HepG2 (cell line): ENCODE measurements around the gene RERE. TPM values are rescaled to one million over a fixed set of nuclear protein-coding genes. Genes with fewer than 3 reads are reported as not detected.
A peak's percentile ranks its signal among the peaks of the same experiment; 100 is the strongest.

ENCODE experiments used
- ATAC-seq: fragments of 200-7000 bp; cut with Tn5 transposase; 3 replicates; pipeline ENCODE4 v1.9.1; 2020; ENCODE audit warnings: mild to moderate bottlenecking, moderate library complexity
- BruUV-seq: library from RNA; stranded (reverse); fragments of 400-500 nt; replicated peaks from 2 replicates; lab custom pipeline; 2021; lab: Mats Ljungman, UMichigan
- CTCF ChIA-PET: fragments of 300-600 bp; formaldehyde crosslinking; extraction: SDS; loops from one replicate; lab custom pipeline; 2021; ENCODE audit warnings: low total read pairs, inconsistent platforms, low intra/inter-chr PET ratio; lab: Yijun Ruan, JAX
- POLR2A ChIA-PET: fragments of 350-600 bp; sonication (Branson Sonifier 250); formaldehyde crosslinking; loops from one replicate; lab custom pipeline; 2020; ENCODE audit warnings: antibody characterized with exemption, inconsistent platforms; lab: Yijun Ruan, JAX
- DNase-seq: peaks from one replicate; pipeline ENCODE4 v3.0.0-alpha.2; 2015; ENCODE audit warnings: low spot score
- FAIRE-seq: peaks from 3 replicates; lab custom pipeline; 2011; peaks lifted over from hg19 to GRCh38; lab: Jason Lieb, UNC
- H2AFZ ChIP-seq: one replicate; pipeline ENCODE4 v1.6.1; 2011; ENCODE audit warnings: low read length, inconsistent platforms
- H3K27ac ChIP-seq: fragments of 300-600 bp; 3 replicates; pipeline ENCODE4 v1.8.0; 2011; ENCODE audit warnings: mixed run types, mild to moderate bottlenecking, mixed read lengths, low read length, inconsistent platforms; ENCODE audit not compliant: insufficient read depth; ENCODE audit errors: extremely low read length
- H3K27me3 ChIP-seq, 2 experiments: fragments of 200-600 bp in 1 of 2; 2 replicates in 1 of 2; 3 replicates in 1 of 2; pipeline versions ENCODE4 v1.6.0 to v1.8.0; 2011; ENCODE audit warnings: low read length in 2 of 2, mild to moderate bottlenecking in 2 of 2, moderate library complexity in 2 of 2, inconsistent platforms in 1 of 2; ENCODE audit not compliant: insufficient read depth in 2 of 2, control insufficient read depth in 1 of 2
- H3K36me3 ChIP-seq, 2 experiments: fragments of 200-600 bp in 1 of 2; replicated peaks in 1 of 2; 2 replicates in 1 of 2; 3 replicates in 1 of 2; pipeline versions ENCODE4 v1.5.1 to v1.8.0; 2011; ENCODE audit warnings: low read length in 2 of 2, inconsistent platforms in 1 of 2; ENCODE audit not compliant: insufficient read depth in 2 of 2, control insufficient read depth in 1 of 2
- H3K4me1 ChIP-seq: 2 replicates; pipeline ENCODE4 v1.5.1; 2012; ENCODE audit warnings: low read length, inconsistent platforms; ENCODE audit not compliant: insufficient read depth
- H3K4me2 ChIP-seq: 2 replicates; pipeline ENCODE4 v1.6.0; 2011; ENCODE audit warnings: low read depth, low read length, inconsistent platforms
- H3K4me3 ChIP-seq, 3 experiments: fragments of 200-600 bp in 1 of 3; sonication (generic), shearing (Covaris generic) in 1 of 3; replicated peaks in 1 of 3; 2 replicates each; pipeline ENCODE4 v1.5.1; 2011 to 2016; ENCODE audit warnings: low read length in 3 of 3, inconsistent platforms in 2 of 3, low read depth in 2 of 3, mild to moderate bottlenecking in 2 of 3, control low read depth in 1 of 3, mixed read lengths in 1 of 3; ENCODE audit not compliant: insufficient read depth in 1 of 3
- H3K79me2 ChIP-seq: one replicate; pipeline ENCODE4 v1.6.1; 2011; ENCODE audit warnings: low read length, inconsistent platforms; ENCODE audit not compliant: insufficient read depth
- H3K9ac ChIP-seq: 2 replicates; pipeline ENCODE4 v1.6.0; 2011; ENCODE audit warnings: mild to moderate bottlenecking, low read depth, low read length, inconsistent platforms; ENCODE audit not compliant: insufficient read depth
- H3K9me3 ChIP-seq: 2 replicates; pipeline ENCODE4 v1.5.1; 2012; ENCODE audit warnings: mild to moderate bottlenecking, low read length
- H4K20me1 ChIP-seq: 2 replicates; pipeline ENCODE4 v1.6.0; 2011; ENCODE audit warnings: inconsistent platforms, mild to moderate bottlenecking, low read length, moderate library complexity; ENCODE audit not compliant: insufficient read depth
- EP300 ChIP-seq, 3 experiments: sonication (generic) in 1 of 3; formaldehyde crosslinking in 1 of 3; IDR thresholded peaks; 2 replicates each; pipeline versions ENCODE4 v1.5.1 to v1.6.1; 2011 to 2020; ENCODE audit warnings: low read depth in 2 of 3, low read length in 2 of 3, borderline replicate concordance in 1 of 3, improper control_type of control experiment in 1 of 3, mild to moderate bottlenecking in 1 of 3, missing genetic modification reagents in 1 of 3, moderate library complexity in 1 of 3
- FOXA3 ChIP-seq: IDR thresholded peaks from 2 replicates; pipeline ENCODE4 v1.6.1; 2016; ENCODE audit warnings: missing genetic modification reagents, missing compliant biosample characterization
- FOXJ3 ChIP-seq: sonication (generic); formaldehyde crosslinking; IDR thresholded peaks from 2 replicates; pipeline ENCODE4 v1.4.0; 2020; ENCODE audit warnings: missing genetic modification reagents, mild to moderate bottlenecking, borderline replicate concordance
- FOXP1 ChIP-seq, 2 experiments: fragments of 450-650 bp in 1 of 2; IDR thresholded peaks; 2 replicates each; pipeline ENCODE4 v1.6.1; 2017 to 2018; ENCODE audit warnings: antibody characterized with exemption in 1 of 2
- NKX3-1 ChIP-seq: sonication (generic); formaldehyde crosslinking; IDR thresholded peaks from 2 replicates; pipeline ENCODE4 v1.5.0; 2020; ENCODE audit warnings: missing genetic modification reagents
- NR2F6 ChIP-seq, 2 experiments: IDR thresholded peaks; 2 replicates each; pipeline ENCODE4 v1.6.1; 2016; ENCODE audit warnings: antibody characterized with exemption in 1 of 2, mild to moderate bottlenecking in 1 of 2
- PRDM10 ChIP-seq: sonication (generic); formaldehyde crosslinking; IDR thresholded peaks from 2 replicates; pipeline ENCODE4 v1.4.0; 2020; ENCODE audit warnings: low read depth, missing genetic modification reagents
- RBFOX2 ChIP-seq: fragments of 200-400 bp; formaldehyde crosslinking; IDR thresholded peaks from 2 replicates; pipeline ENCODE4 v1.6.1; 2017; ENCODE audit warnings: low read depth, mild to moderate bottlenecking, low read length
- RCOR2 ChIP-seq: IDR thresholded peaks from 2 replicates; pipeline ENCODE4 v1.6.1; 2016; ENCODE audit warnings: missing biosample characterization, missing genetic modification reagents
- SIX1 ChIP-seq: sonication (generic); formaldehyde crosslinking; IDR thresholded peaks from 2 replicates; pipeline ENCODE4 v1.4.0; 2020; ENCODE audit warnings: missing genetic modification reagents, borderline replicate concordance
- SOX6 ChIP-seq, 2 experiments: fragments of 450-650 bp in 1 of 2; sonication (generic) in 1 of 2; formaldehyde crosslinking in 1 of 2; IDR thresholded peaks; 2 replicates each; pipeline versions ENCODE4 v1.4.0 to v1.6.1; 2017 to 2020; ENCODE audit warnings: antibody characterized with exemption in 1 of 2, mild to moderate bottlenecking in 1 of 2, missing genetic modification reagents in 1 of 2
- TBL1XR1 ChIP-seq: fragments of 150-350 bp; IDR thresholded peaks from 2 replicates; pipeline ENCODE4 v1.6.1; 2014; ENCODE audit warnings: borderline replicate concordance, low read length; ENCODE audit not compliant: partially characterized antibody
- ZBTB37 ChIP-seq: sonication (generic); formaldehyde crosslinking; IDR thresholded peaks from 2 replicates; pipeline ENCODE4 v1.4.0; 2020; ENCODE audit warnings: mild to moderate bottlenecking, missing genetic modification reagents
- ZNF556 ChIP-seq: sonication (generic); formaldehyde crosslinking; IDR thresholded peaks from 2 replicates; pipeline ENCODE4 v1.4.0; 2020; ENCODE audit warnings: mild to moderate bottlenecking, missing genetic modification reagents, borderline replicate concordance
- ZNF670 ChIP-seq: sonication (generic); formaldehyde crosslinking; IDR thresholded peaks from 2 replicates; pipeline ENCODE4 v1.8.0; 2022; ENCODE audit warnings: mild to moderate bottlenecking, missing genetic modification reagents, borderline replicate concordance
- WGBS: methylation state at CpG from one replicate; pipeline ENCODE4 v1.1.6; 2017; ENCODE audit warnings: low lambda C conversion rate; 5-methylcytosine and 5-hydroxymethylcytosine counted together
- in situ Hi-C: cut with HindIII; loops from 2 replicates; pipeline ENCODE4 v1.10.0; 2017; ENCODE audit warnings: low pct_unique_long_range_greater_than_20kb; ENCODE audit not compliant: extremely low pct_ligation_motif_present
- intact Hi-C: fragments of 100-400 bp; cut with micrococcal nuclease; formaldehyde crosslinking; loops from one replicate; pipeline ENCODE4 v1.10.0; 2022; ENCODE audit not compliant: unreplicated experiment
- polyA plus RNA-seq, 8 experiments: library from polyadenylated mRNA; depleted of rRNA in 3 of 8; stranded (reverse) in 7 of 8; unstranded in 1 of 8; fragments of >200 nt; fragmentation: Illumina TruSeq in 4 of 8; extraction: Trizol in 4 of 8; gene quantifications; 2 replicates each; pipeline versions ENCODE4 v1.2.1 to v1.2.3, GENCODE V29; 2011 to 2016; ENCODE audit warnings: low read depth in 4 of 8, missing spikeins in 1 of 8, mixed read lengths in 1 of 8; ENCODE audit not compliant: insufficient read depth in 1 of 8
- total RNA-seq, 5 experiments: library from RNA; depleted of rRNA; stranded (reverse); fragments of >200 nt; fragmentation: Illumina TruSeq; extraction: Trizol; gene quantifications; 2 replicates each; pipeline ENCODE4 v1.2.3, GENCODE V29; 2016; ENCODE audit warnings: low read depth in 1 of 5

The RERE gene
- total and polyA plus RNA-seq, 2 of the 13 experiments (the other 11 are each of a cell fraction or from before 2014, with no cell fraction given) = 18.3 to 21.9 TPM

DNA sequence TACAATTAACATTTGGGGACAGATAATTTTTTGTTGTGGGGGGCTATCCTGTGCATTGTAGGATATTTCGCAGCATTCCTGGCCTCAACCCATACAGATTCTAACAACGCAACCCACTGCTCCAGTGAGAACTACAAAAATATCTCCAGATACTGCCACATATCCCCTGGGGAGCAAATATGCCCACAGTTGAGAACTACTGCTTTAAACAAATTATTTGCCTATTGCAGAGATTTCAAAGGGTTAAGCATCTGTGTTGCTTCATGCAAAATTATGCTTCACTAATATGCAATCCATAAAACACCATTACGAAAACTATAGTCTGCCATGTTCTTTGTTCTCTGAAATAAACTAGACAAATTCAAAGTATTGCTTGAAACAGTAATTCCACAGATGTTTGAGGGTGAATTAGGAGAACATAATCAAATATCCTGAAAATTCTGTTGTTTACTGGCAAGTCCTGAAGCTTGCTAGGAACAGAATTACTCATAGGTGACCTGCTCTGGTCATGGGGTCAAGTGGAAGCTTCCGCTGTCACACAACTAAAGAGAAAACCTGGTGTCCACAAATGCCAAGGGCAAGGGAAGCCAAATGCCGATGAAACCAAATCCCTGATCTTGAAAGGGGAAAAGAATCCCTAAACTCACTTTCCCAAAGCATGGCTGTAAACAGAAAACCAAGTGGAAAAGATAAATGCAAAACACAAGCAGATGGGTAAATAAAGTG, 149.4 kb downstream of the RERE start:
- 60% methylated on average over 5 of the region's 5 CpGs for WGBS
- in situ Hi-C loops (loop anchor here (10.0 kb wide), 1 partner anchor 103 kb away; no protein-coding TSS in a partner anchor), intact Hi-C loops (no loop called here)
- FAIRE-seq (no peak), ATAC-seq (peak; percentile 10; the same call in 1 of the 3 replicates), DNase-seq (peak; percentile 77)
- no peaks in the 10 kb centered on the region for H3K36me3 ChIP-seq
- H3K9ac ChIP-seq = no peak overlapping the region
- H2AFZ ChIP-seq = no peak overlapping the region
- POLR2A ChIA-PET = no interaction called here
- no TSS peak for BruUV-seq
- peaks cover 98% of the 10 kb centered on the region for H3K79me2 ChIP-seq
- CTCF ChIA-PET = no interaction called here
- no peak overlapping the region for H3K4me3 ChIP-seq
- no peaks in the 10 kb centered on the region for H3K9me3 ChIP-seq
- H4K20me1 ChIP-seq = peaks cover 87% of the 10 kb centered on the region
- H3K4me1 ChIP-seq = peaks cover 100% of the 10 kb centered on the region
- peak overlapping the region; percentile 48 for H3K4me2 ChIP-seq
- no peaks in the 10 kb centered on the region for H3K27me3 ChIP-seq
- peak overlapping the region; percentile 57 for H3K27ac ChIP-seq
- no peak for TF ChIP-seq RBFOX2
- peak in 1 of 2 experiments; percentile 78; a peak in 1 of 4 replicates for TF ChIP-seq EP300 (IDR thresholded peaks at IDR 0.05; ENCODE audit: low read depth in 2 of 2, low read length in 2 of 2)
- no peak; the same call in 1 of the 2 replicates for TF ChIP-seq EP300 (CRISPR knock-in tag; IDR thresholded peaks at IDR 0.05; ENCODE audit: borderline replicate concordance)
- TF ChIP-seq SIX1 (CRISPR knock-in tag) = peak; percentile 56; the same call in 1 of the 2 replicates
- TF ChIP-seq NKX3-1 (CRISPR knock-in tag) = 0 out of 2 replicates have a peak, but pooled peaks have one; percentile 46
- TF ChIP-seq ZNF556 = no peak
- TF ChIP-seq FOXP1 (IDR thresholded peaks at IDR 0.05) = no peak
- TF ChIP-seq FOXP1 (CRISPR knock-in tag; IDR thresholded peaks at IDR 0.05) = peak; percentile 76
- peak; percentile 95 for TF ChIP-seq NR2F6 (IDR thresholded peaks at IDR 0.05)
- peak; percentile 94 for TF ChIP-seq NR2F6 (CRISPR knock-in tag; IDR thresholded peaks at IDR 0.05)
- peak; percentile 59 for TF ChIP-seq TBL1XR1
- peak; percentile 60; the same call in 1 of the 2 replicates for TF ChIP-seq RCOR2 (CRISPR knock-in tag)
- peak; percentile 75 for TF ChIP-seq FOXA3 (CRISPR knock-in tag)
- TF ChIP-seq PRDM10 (CRISPR knock-in tag) = 0 out of 2 replicates have a peak, but pooled peaks have one; percentile 42
- TF ChIP-seq FOXJ3 (CRISPR knock-in tag) = peak; percentile 47; the same call in 1 of the 2 replicates
- TF ChIP-seq SOX6 (IDR thresholded peaks at IDR 0.05) = no peak
- peak; percentile 26; the same call in 1 of the 2 replicates for TF ChIP-seq SOX6 (CRISPR knock-in tag; IDR thresholded peaks at IDR 0.05)
- peak; percentile 35; the same call in 1 of the 2 replicates for TF ChIP-seq ZBTB37 (CRISPR knock-in tag)
- TF ChIP-seq ZNF670 = 0 out of 2 replicates have a peak, but pooled peaks have one; percentile 34
